Measurements from ENCODE around the gene KRTAP21-3. TPM values are rescaled to one million over a fixed set of nuclear protein-coding genes. Genes with fewer than 3 reads are reported as not detected.

The KRTAP21-3 gene
- total RNA-seq, 1 experiment from 2014 or later, result not detected

DNA sequence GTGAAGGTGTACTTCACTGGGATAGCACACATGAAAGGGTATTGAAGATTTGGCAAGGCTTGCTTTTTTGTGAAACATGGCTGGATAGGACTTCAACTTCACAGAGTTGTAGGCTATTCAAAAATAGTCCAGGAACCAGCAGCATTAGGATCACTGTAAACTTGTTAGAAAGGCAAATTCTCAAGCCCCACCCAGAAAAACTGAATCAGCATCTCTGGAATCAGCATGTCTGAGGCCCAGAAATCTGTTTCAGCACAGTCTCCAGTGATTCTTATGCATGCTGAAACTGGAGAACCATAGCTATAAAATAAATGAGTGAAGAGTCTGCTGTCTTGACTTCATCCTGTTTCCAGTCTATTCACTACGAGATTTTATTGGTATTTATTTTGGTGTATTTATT, 8.1 kb upstream of the KRTAP21-3 start:
- Histone ChIP-seq H3K27me3 (replicated peaks; ENCODE audit: insufficient read depth, low read depth, low read length, poor library complexity) (peaks cover 6% of the 10 kb centered on the region), H3K4me1 (ENCODE audit: insufficient read depth, low read length, poor library complexity, severe bottlenecking) (no peaks in the 10 kb centered on the region), H3K27ac (ENCODE audit: low read depth, low read length, poor library complexity, severe bottlenecking) (no peak overlapping the region), H3K4me3 (ENCODE audit: low read depth, low read length, poor library complexity, severe bottlenecking) (no peak overlapping the region), H3K36me3 (ENCODE audit: insufficient read depth, low read length, poor library complexity, severe bottlenecking) (no peaks in the 10 kb centered on the region), H3K9me3 (ENCODE audit: low read depth, low read length, poor library complexity, severe bottlenecking) (peaks cover under 1% of the 10 kb centered on the region)
- CTCF ChIA-PET, result no interaction called here
- BruUV-seq (replicated peaks), result no TSS peak
- no peak for DNase-seq (ENCODE audit: low spot score)
- intact Hi-C loops (cut with micrococcal nuclease; ENCODE audit: unreplicated experiment), result no loop called here
- POLR2A ChIA-PET (ENCODE audit: low non-redundant PET), result no interaction called here
- TF ChIP-seq EZH2 (IDR thresholded peaks at IDR 0.05; ENCODE audit: borderline replicate concordance, low read depth, low read length, poor library complexity, severe bottlenecking), result no peak
- TF ChIP-seq, protein P1, sequence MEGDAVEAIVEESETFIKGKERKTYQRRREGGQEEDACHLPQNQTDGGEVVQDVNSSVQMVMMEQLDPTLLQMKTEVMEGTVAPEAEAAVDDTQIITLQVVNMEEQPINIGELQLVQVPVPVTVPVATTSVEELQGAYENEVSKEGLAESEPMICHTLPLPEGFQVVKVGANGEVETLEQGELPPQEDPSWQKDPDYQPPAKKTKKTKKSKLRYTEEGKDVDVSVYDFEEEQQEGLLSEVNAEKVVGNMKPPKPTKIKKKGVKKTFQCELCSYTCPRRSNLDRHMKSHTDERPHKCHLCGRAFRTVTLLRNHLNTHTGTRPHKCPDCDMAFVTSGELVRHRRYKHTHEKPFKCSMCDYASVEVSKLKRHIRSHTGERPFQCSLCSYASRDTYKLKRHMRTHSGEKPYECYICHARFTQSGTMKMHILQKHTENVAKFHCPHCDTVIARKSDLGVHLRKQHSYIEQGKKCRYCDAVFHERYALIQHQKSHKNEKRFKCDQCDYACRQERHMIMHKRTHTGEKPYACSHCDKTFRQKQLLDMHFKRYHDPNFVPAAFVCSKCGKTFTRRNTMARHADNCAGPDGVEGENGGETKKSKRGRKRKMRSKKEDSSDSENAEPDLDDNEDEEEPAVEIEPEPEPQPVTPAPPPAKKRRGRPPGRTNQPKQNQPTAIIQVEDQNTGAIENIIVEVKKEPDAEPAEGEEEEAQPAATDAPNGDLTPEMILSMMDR (conservative IDR thresholded peaks at IDR 0.05; ENCODE audit: low read depth, low read length), result no peak

DNA sequence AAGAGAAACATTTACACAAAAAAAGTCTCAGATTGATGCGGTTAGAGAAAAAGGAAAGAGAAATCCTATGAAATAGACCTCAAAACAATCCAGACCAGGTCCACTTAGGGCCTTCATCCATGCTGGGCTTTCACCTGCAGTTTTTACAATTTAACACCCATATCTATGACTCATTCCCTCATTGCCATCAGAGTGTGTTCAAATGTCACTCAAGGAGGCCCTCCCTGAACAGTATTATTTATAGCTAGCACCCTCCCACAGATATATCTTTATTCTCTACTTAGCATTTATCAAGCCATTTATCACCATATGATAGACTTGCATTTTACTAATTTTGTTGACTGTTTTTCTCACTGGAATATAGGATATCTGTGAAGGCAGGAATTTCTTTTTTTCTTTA, 824 bp upstream of the KRTAP21-3 start:
- Histone ChIP-seq H3K4me3 (ENCODE audit: low read depth, low read length, poor library complexity, severe bottlenecking) (no peak overlapping the region), H3K27ac (ENCODE audit: low read depth, low read length, poor library complexity, severe bottlenecking) (no peak overlapping the region), H3K4me1 (ENCODE audit: insufficient read depth, low read length, poor library complexity, severe bottlenecking) (no peaks in the 10 kb centered on the region), H3K9me3 (ENCODE audit: low read depth, low read length, poor library complexity, severe bottlenecking) (peaks cover 4% of the 10 kb centered on the region), H3K27me3 (replicated peaks; ENCODE audit: insufficient read depth, low read depth, low read length, poor library complexity) (peaks cover 4% of the 10 kb centered on the region), H3K36me3 (ENCODE audit: insufficient read depth, low read length, poor library complexity, severe bottlenecking) (no peaks in the 10 kb centered on the region)
- DNase-seq (ENCODE audit: low spot score), result no peak
- CTCF ChIA-PET, result no interaction called here
- TF ChIP-seq, protein P1 (conservative IDR thresholded peaks at IDR 0.05; ENCODE audit: low read depth, low read length), result no peak
- TF ChIP-seq EZH2 (IDR thresholded peaks at IDR 0.05; ENCODE audit: borderline replicate concordance, low read depth, low read length, poor library complexity, severe bottlenecking), result no peak
- POLR2A ChIA-PET (ENCODE audit: low non-redundant PET), result no interaction called here
- intact Hi-C loops (cut with micrococcal nuclease; ENCODE audit: unreplicated experiment), result no loop called here
- BruUV-seq (replicated peaks), result no TSS peak

DNA sequence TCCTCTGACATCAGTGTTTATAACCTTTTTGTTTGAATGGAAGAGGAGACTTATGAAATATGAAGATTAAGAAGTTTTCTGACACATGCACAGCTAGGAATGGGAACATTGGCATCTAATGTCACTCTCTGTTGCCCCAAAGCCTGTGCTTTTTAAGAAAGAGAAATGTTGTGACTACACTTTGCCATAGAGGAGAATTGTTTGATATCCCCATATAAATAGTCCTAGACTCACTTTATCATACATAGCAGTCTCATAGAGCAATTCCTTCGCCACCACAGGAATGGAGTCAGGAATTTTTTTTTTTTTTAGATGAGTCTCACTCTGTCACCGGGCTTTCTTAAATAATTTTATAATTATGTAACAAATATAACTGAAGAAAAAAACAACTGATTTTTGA, 1.5 kb downstream of the KRTAP21-3 start:
- Histone ChIP-seq H3K9me3 (ENCODE audit: low read depth, low read length, poor library complexity, severe bottlenecking) (peaks cover 17% of the 10 kb centered on the region), H3K27me3 (replicated peaks; ENCODE audit: insufficient read depth, low read depth, low read length, poor library complexity) (peaks cover 4% of the 10 kb centered on the region), H3K27ac (ENCODE audit: low read depth, low read length, poor library complexity, severe bottlenecking) (no peak overlapping the region), H3K4me3 (ENCODE audit: low read depth, low read length, poor library complexity, severe bottlenecking) (no peak overlapping the region), H3K36me3 (ENCODE audit: insufficient read depth, low read length, poor library complexity, severe bottlenecking) (no peaks in the 10 kb centered on the region), H3K4me1 (ENCODE audit: insufficient read depth, low read length, poor library complexity, severe bottlenecking) (no peaks in the 10 kb centered on the region)
- no TSS peak for BruUV-seq (replicated peaks)
- no peak for TF ChIP-seq EZH2 (IDR thresholded peaks at IDR 0.05; ENCODE audit: borderline replicate concordance, low read depth, low read length, poor library complexity, severe bottlenecking)
- TF ChIP-seq, protein P1 (conservative IDR thresholded peaks at IDR 0.05; ENCODE audit: low read depth, low read length), result no peak
- no peak for DNase-seq (ENCODE audit: low spot score)
- intact Hi-C loops (cut with micrococcal nuclease; ENCODE audit: unreplicated experiment), result no loop called here
- POLR2A ChIA-PET (ENCODE audit: low non-redundant PET), result no interaction called here
- CTCF ChIA-PET, result no interaction called here

Data from A673 (cell line).